ENCODE measurements around the gene RAB3GAP2.
"Not testable (repeated sequence)": the region's sequence is repeated elsewhere in the genome, so short reads cannot be mapped to it uniquely, and the experiment has no call there.

Gene RAB3GAP2

GRCh38 chr1:220219136-220219442 lies 53.2 kb downstream of the RAB3GAP2 start:
- Histone ChIP-seq H3K27me3 (ENCODE audit: insufficient read depth, low read length) (no peaks in the 10 kb centered on the region), H3K4me1 (ENCODE audit: insufficient read depth, low read length) (no peaks in the 10 kb centered on the region), H3K9ac (ENCODE audit: low read depth, low read length) (no peak overlapping the region)

GRCh38 chr1:220218397-220219135 lies 53.7 kb downstream of the RAB3GAP2 start:
- not testable (repeated sequence) for H3K36me3 ChIP-seq (ENCODE audit: insufficient read depth, low read depth, low read length); H3K9me3 ChIP-seq (ENCODE audit: insufficient read depth, low read depth, low read length); H3K9ac ChIP-seq (ENCODE audit: low read depth, low read length); H3K27me3 ChIP-seq (ENCODE audit: insufficient read depth, low read length); H3K27ac ChIP-seq (ENCODE audit: low read length); H3K4me3 ChIP-seq (ENCODE audit: low read length); H3K4me1 ChIP-seq (ENCODE audit: insufficient read depth, low read length)

More at GRCh38 chr1:220219136-220219442, 53.2 kb downstream of the RAB3GAP2 start:
- Histone ChIP-seq H3K36me3 (ENCODE audit: insufficient read depth, low read depth, low read length) (no peaks in the 10 kb centered on the region), H3K27ac (ENCODE audit: low read length) (no peak overlapping the region), H3K9me3 (ENCODE audit: insufficient read depth, low read depth, low read length) (no peaks in the 10 kb centered on the region), H3K4me3 (ENCODE audit: low read length) (no peak overlapping the region)

DNA sequence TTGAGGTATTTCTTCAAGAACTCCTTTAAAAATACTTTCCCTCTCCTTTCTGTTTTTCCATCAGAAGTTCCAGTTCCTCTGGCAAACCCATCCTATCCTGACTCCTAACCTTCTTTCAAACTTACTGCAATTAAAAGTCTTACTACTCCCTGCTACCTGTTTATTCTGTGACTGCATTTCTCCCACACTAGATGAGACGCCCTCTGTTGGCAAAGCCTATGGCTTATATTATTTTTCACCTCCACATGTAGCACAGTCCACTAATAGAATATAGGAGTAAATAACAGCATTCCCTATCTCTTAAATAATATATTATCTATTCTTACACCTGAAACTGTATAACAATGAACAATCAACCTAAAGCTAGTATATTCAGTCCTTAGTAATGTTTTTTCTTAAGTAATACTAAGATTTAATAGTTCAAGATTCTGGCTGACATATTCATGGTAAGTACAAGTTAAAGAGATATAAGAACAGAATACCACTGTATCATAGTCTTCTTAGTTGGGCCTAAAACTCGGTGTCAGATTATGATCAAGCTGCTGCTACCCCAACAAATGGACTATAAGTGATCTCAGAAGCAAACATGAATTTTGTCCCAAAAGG lies 54.8 kb downstream of the RAB3GAP2 start:
- no peak overlapping the region for H3K9ac ChIP-seq (ENCODE audit: low read depth, low read length)

DNA sequence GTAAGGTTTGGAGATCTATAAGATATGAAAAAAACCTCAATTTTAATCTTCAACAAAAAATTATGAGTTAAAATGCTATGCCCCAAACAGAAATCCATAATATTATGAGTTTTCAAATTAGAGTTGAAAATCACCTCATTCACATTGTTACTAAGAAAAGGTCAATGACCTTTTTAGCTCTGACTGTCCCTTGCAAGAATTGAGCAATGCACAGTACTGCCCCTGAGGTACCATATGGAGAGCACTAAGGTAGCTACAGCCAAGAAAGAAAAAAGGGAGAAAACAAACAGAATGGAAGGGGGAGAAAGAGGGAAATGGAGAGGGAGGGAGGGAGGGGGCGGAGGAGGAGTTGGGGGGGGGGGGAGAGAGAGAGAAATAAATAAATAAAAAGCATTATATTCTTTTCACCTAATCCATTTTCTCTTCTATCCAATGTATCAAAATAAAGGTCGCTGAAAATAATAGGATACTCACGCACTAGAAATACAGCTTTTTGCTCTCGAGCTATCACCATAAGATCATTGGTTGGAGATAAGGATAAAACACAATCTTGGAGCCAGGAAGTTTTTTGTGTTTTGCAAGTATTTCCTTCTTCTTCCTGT lies 58.8 kb downstream of the RAB3GAP2 start:
- H3K9ac ChIP-seq (ENCODE audit: low read depth, low read length): no peak overlapping the region
- no peaks in the 10 kb centered on the region for H3K9me3 ChIP-seq (ENCODE audit: insufficient read depth, low read depth, low read length)
- no peak overlapping the region for H3K4me3 ChIP-seq (ENCODE audit: low read length)
- no peaks in the 10 kb centered on the region; the same call in 1 of the 2 replicates for H3K4me1 ChIP-seq (ENCODE audit: insufficient read depth, low read length)
- H3K27ac ChIP-seq (ENCODE audit: low read length): no peak overlapping the region
- H3K27me3 ChIP-seq (ENCODE audit: insufficient read depth, low read length): no peaks in the 10 kb centered on the region
- peaks cover 28% of the 10 kb centered on the region for H3K36me3 ChIP-seq (ENCODE audit: insufficient read depth, low read depth, low read length)

More for the DNA sequence above, 54.8 kb downstream of the RAB3GAP2 start:
- no peaks in the 10 kb centered on the region for H3K9me3 ChIP-seq (ENCODE audit: insufficient read depth, low read depth, low read length)
- no peaks in the 10 kb centered on the region; the same call in 1 of the 2 replicates for H3K4me1 ChIP-seq (ENCODE audit: insufficient read depth, low read length)
- no peaks in the 10 kb centered on the region; the same call in 1 of the 2 replicates for H3K36me3 ChIP-seq (ENCODE audit: insufficient read depth, low read depth, low read length)
- H3K27me3 ChIP-seq (ENCODE audit: insufficient read depth, low read length): no peaks in the 10 kb centered on the region
- no peak overlapping the region for H3K27ac ChIP-seq (ENCODE audit: low read length)
- no peak overlapping the region for H3K4me3 ChIP-seq (ENCODE audit: low read length)

DNA sequence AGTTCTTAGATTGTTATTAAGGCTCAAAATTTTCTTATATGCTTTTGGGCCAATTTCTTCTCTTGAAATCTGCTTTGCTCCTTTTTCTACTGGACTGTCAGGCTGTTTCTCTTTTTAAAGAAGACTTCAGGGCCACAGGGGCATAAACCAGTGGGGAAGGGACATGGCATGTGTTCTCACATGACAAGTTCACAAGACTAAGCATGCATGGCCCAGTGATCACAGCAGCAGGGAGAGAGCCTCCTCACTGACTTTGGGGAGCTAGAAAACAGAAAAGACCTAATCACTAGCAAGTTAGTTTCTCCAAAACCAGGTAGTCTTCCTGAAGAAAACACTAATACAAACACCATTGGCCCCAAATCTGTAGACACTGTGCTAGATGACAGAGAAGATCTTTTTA lies 64.8 kb downstream of the RAB3GAP2 start:
- Histone ChIP-seq H3K27me3 (ENCODE audit: insufficient read depth, low read length) (no peaks in the 10 kb centered on the region), H3K9me3 (ENCODE audit: insufficient read depth, low read depth, low read length) (no peaks in the 10 kb centered on the region), H3K36me3 (ENCODE audit: insufficient read depth, low read depth, low read length) (peaks cover 77% of the 10 kb centered on the region), H3K27ac (ENCODE audit: low read length) (no peak overlapping the region), H3K4me1 (ENCODE audit: insufficient read depth, low read length) (no peaks in the 10 kb centered on the region), H3K4me3 (ENCODE audit: low read length) (no peak overlapping the region), H3K9ac (ENCODE audit: low read depth, low read length) (no peak overlapping the region)

DNA sequence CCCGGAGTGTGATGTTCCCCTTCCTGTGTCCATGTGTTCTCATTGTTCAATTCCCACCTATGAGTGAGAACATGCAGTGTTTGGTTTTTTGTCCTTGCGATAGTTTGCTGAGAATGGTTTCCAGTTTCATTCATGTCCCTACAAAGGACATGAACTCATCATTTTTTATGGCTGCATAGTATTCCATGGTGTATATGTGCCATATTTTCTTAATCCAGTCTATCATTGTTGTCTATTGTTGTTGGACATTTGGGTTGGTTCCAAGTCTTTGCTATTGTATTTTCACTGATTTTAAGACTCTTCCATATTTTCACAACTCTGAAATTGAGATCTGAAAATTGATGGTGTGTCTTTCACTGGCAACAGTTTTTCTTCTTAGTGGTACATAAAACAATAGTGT lies 67.5 kb downstream of the RAB3GAP2 start:
- not testable (repeated sequence) for H3K4me3 ChIP-seq (ENCODE audit: low read length); H3K27me3 ChIP-seq (ENCODE audit: insufficient read depth, low read length); H3K9ac ChIP-seq (ENCODE audit: low read depth, low read length); H3K9me3 ChIP-seq (ENCODE audit: insufficient read depth, low read depth, low read length); H3K27ac ChIP-seq (ENCODE audit: low read length); H3K4me1 ChIP-seq (ENCODE audit: insufficient read depth, low read length)
- peaks cover 77% of the 10 kb centered on the region for H3K36me3 ChIP-seq (ENCODE audit: insufficient read depth, low read depth, low read length)

GRCh38 chr1:220203816-220204215 lies 68.4 kb downstream of the RAB3GAP2 start:
- no peaks in the 10 kb centered on the region for H3K9me3 ChIP-seq (ENCODE audit: insufficient read depth, low read depth, low read length)
- H3K4me3 ChIP-seq (ENCODE audit: low read length): no peak overlapping the region
- H3K36me3 ChIP-seq (ENCODE audit: insufficient read depth, low read depth, low read length): peaks cover 80% of the 10 kb centered on the region
- H3K27ac ChIP-seq (ENCODE audit: low read length): no peak overlapping the region
- no peaks in the 10 kb centered on the region for H3K4me1 ChIP-seq (ENCODE audit: insufficient read depth, low read length)
- no peak overlapping the region for H3K9ac ChIP-seq (ENCODE audit: low read depth, low read length)
- H3K27me3 ChIP-seq (ENCODE audit: insufficient read depth, low read length): no peaks in the 10 kb centered on the region

DNA sequence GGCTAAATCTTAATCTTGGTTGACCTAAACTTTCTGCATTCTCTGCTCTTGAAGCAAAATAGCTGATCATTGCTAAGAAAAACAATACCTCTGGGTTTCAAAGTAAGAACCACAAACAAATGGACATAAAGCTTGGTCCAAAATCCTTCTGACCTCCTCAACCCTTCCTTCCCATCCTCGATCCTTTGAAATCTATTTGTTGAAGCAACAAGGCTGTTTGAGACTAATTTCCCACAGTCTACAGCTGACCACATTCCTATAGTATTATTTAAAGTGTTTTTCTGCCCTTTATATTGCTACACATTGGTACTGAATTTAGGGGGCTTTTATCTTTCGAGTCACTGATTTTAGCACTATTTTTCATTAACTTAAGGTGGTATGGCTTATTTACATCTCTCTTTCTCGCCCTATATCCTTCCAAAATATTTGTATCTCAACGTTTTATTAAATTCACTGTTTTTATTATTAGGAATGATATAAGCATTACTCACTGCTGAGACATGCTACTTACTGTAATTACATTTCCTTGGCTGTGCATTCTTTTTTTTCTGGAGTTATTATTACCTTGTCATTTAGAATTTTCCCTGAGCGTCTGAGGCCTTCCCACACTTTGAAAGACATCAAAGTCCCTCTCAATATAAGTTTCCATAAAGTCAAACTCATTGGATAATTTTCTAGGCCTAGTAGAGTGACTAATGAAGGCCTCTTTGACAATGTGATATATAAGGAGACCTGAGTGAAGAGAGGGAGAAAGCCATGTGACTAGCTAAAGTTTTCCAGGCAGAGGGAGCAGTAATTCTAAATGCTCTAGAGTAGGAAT lies 73.9 kb downstream of the RAB3GAP2 start:
- Histone ChIP-seq H3K27me3 (ENCODE audit: insufficient read depth, low read length) (no peaks in the 10 kb centered on the region), H3K9me3 (ENCODE audit: insufficient read depth, low read depth, low read length) (no peaks in the 10 kb centered on the region), H3K9ac (ENCODE audit: low read depth, low read length) (no peak overlapping the region), H3K36me3 (ENCODE audit: insufficient read depth, low read depth, low read length) (peaks cover 81% of the 10 kb centered on the region), H3K27ac (ENCODE audit: low read length) (no peak overlapping the region), H3K4me1 (ENCODE audit: insufficient read depth, low read length) (no peaks in the 10 kb centered on the region), H3K4me3 (ENCODE audit: low read length) (no peak overlapping the region)

DNA sequence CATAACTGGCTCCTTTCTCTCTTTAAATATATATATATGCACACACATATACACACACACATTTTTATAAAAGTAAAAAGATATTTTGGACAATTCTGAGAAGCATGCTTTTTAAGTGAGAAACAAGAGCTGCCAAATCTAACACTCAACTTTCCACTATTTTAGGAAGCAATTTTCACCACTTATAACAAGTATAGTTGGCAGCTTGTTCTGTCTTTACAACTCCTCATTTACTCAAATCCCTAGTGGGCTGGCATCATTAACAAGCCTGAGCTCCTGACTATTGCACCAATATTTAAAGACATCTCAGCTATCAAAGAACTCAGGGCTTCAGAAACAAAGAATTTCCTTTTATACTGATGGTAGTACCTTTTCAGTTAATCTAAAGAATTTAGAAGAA lies 76.6 kb downstream of the RAB3GAP2 start:
- Histone ChIP-seq H3K27ac (ENCODE audit: low read length) (no peak overlapping the region), H3K9ac (ENCODE audit: low read depth, low read length) (no peak overlapping the region), H3K4me3 (ENCODE audit: low read length) (no peak overlapping the region), H3K9me3 (ENCODE audit: insufficient read depth, low read depth, low read length) (no peaks in the 10 kb centered on the region), H3K27me3 (ENCODE audit: insufficient read depth, low read length) (no peaks in the 10 kb centered on the region), H3K4me1 (ENCODE audit: insufficient read depth, low read length) (no peaks in the 10 kb centered on the region), H3K36me3 (ENCODE audit: insufficient read depth, low read depth, low read length) (peaks cover 86% of the 10 kb centered on the region)

- Histone ChIP-seq H3K27ac (ENCODE audit: low read length) (no peak overlapping the region), H3K9me3 (ENCODE audit: insufficient read depth, low read depth, low read length) (no peaks in the 10 kb centered on the region), H3K4me1 (ENCODE audit: insufficient read depth, low read length) (no peaks in the 10 kb centered on the region), H3K4me3 (ENCODE audit: low read length) (no peak overlapping the region), H3K9ac (ENCODE audit: low read depth, low read length) (no peak overlapping the region), H3K27me3 (ENCODE audit: insufficient read depth, low read length) (no peaks in the 10 kb centered on the region), H3K36me3 (ENCODE audit: insufficient read depth, low read depth, low read length) (peaks cover 87% of the 10 kb centered on the region)
These were observed 82.4 kb downstream of the RAB3GAP2 start for GRCh38 chr1:220189750-220190347.

- Histone ChIP-seq H3K27ac (ENCODE audit: low read length) (no peak overlapping the region), H3K4me1 (ENCODE audit: insufficient read depth, low read length) (no peaks in the 10 kb centered on the region), H3K9me3 (ENCODE audit: insufficient read depth, low read depth, low read length) (no peaks in the 10 kb centered on the region), H3K36me3 (ENCODE audit: insufficient read depth, low read depth, low read length) (peaks cover 85% of the 10 kb centered on the region), H3K4me3 (ENCODE audit: low read length) (no peak overlapping the region), H3K27me3 (ENCODE audit: insufficient read depth, low read length) (no peaks in the 10 kb centered on the region), H3K9ac (ENCODE audit: low read depth, low read length) (no peak overlapping the region)
These were observed 83.7 kb downstream of the RAB3GAP2 start for GRCh38 chr1:220188538-220188937.
